Thyroid gland (tissue), 4 donors: ENCODE results near the gene RABGAP1.

Source experiments
- CTCF ChIP-seq, 6 experiments: fragments of 200-600 bp in 3 of 6; fragments of 450-650 bp in 3 of 6; sonication (generic) in 3 of 6; IDR thresholded peaks; one replicate each; pipeline ENCODE4 v1.5.1; 2016 to 2019; ENCODE audit warnings: antibody characterized with exemption in 6 of 6, mild to moderate bottlenecking in 2 of 6, inconsistent platforms in 1 of 6, moderate library complexity in 1 of 6
- POLR2A ChIP-seq, 2 donors: fragments of 450-650 bp; IDR thresholded peaks; one replicate each; pipeline ENCODE4 v1.6.1; 2017; ENCODE audit warnings: antibody characterized with exemption in 2 of 2, mild to moderate bottlenecking in 2 of 2, moderate library complexity in 1 of 2

GRCh38 chr9:123150708-123151503 lies 210.1 kb downstream of the RABGAP1 start:
- no peak for TF ChIP-seq CTCF (IDR thresholded peaks at IDR 0.05)
- TF ChIP-seq POLR2A (IDR thresholded peaks at IDR 0.05), result no peak
